Urothelium cell line (cell line): Measurements from ENCODE around the gene RTN4R.

Experiments used
- DNase-seq: peaks from one replicate; pipeline ENCODE4 v3.0.0; 2011; ENCODE audit warnings: low spot score, mixed read lengths
- FAIRE-seq: peaks from 2 replicates; lab custom pipeline; 2011; peaks lifted over from hg19 to GRCh38; lab: Jason Lieb, UNC

Gene RTN4R

GRCh38 chr22:20218987-20219386 is 49.1 kb downstream of the RTN4R start:
- FAIRE-seq (no peak), DNase-seq (no peak)

DNA sequence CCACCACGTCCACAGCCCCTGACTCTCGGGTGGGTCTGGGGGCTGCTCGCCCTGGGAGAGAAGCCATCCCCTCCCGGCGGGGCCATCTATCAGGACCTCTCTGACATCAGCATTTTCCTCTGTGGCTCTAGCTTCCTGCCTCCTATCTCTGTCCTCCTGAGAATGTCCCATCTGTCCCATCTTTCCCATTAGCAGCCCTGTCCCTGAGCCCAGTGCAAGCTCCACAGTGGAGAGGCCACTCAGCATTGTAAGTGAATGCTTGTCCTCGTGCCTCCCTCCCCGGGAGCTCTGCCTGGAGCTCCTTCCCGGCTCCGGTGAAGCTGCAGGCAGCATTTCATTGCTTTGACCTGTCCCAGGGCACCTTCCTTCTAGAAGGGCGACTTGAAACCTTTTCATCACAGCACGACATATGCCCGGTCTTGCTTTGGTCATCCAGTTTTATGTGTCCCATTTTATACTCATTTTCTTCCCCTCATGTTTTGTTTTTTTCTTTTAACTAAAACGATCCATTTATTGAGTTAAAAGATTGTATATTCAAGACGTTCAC is 49.7 kb downstream of the RTN4R start:
- FAIRE-seq (peak; percentile 65), DNase-seq (no peak)

GRCh38 chr22:20217563-20217962 is 50.6 kb downstream of the RTN4R start:
- FAIRE-seq (no peak), DNase-seq (no peak)

GRCh38 chr22:20216863-20217499 is 51.1 kb downstream of the RTN4R start:
- DNase-seq (no peak), FAIRE-seq (peak; percentile 90)

GRCh38 chr22:20215742-20216141 is 52.4 kb downstream of the RTN4R start:
- DNase-seq (no peak), FAIRE-seq (no peak)

- DNase-seq = no peak
Measured at GRCh38 chr22:20214853-20215252, 53.3 kb downstream of the RTN4R start.

DNA sequence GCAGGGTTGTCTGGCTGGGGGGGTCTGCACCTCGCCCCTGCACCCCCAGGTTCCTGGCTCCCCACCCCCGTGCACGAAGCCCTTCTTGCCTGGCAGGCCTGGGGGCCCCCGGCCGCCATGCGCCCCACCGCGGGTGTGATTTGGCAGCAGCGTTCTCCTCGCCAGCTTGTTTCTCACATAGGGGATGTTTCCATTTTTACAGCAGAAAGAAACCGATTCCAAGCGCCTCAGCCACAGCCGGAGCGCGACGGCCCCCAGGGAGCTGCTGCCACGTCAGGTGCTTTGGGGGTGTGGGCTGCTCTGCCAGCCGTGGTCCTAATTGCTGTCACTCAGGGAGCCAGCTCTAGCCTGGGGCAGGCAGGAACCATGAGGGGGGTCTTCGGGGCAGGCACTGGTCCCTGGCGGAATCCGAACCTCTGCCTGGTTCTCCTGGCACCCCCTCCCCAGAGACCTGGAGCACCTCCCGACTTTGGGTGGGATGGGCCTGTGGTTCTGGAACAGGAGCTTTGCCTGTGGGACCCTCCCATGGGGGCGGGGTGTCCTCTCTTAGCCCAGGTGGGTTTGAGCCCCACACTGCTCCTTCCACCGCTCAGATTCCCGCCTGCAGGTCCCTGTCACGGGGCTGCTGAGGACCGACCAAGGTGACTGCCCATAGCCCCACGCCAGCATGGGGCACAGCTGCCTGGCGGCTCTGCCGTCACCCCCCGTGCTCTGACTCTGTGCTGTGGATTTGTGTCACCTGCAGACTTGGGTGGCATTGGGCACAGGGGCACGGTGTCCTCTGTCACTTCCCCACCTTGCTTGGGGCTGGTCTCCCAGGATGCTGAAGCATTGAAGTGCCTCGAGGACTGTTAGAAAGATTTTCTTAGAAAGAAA is 54.0 kb downstream of the RTN4R start:
- DNase-seq (no peak), FAIRE-seq (peak; percentile 68)

More at GRCh38 chr22:20214853-20215252, 53.3 kb downstream of the RTN4R start:
- FAIRE-seq = peak; percentile 17

GRCh38 chr22:20212754-20213699 is 55.1 kb downstream of the RTN4R start:
- DNase-seq (no peak), FAIRE-seq (peak; percentile 56)

DNA sequence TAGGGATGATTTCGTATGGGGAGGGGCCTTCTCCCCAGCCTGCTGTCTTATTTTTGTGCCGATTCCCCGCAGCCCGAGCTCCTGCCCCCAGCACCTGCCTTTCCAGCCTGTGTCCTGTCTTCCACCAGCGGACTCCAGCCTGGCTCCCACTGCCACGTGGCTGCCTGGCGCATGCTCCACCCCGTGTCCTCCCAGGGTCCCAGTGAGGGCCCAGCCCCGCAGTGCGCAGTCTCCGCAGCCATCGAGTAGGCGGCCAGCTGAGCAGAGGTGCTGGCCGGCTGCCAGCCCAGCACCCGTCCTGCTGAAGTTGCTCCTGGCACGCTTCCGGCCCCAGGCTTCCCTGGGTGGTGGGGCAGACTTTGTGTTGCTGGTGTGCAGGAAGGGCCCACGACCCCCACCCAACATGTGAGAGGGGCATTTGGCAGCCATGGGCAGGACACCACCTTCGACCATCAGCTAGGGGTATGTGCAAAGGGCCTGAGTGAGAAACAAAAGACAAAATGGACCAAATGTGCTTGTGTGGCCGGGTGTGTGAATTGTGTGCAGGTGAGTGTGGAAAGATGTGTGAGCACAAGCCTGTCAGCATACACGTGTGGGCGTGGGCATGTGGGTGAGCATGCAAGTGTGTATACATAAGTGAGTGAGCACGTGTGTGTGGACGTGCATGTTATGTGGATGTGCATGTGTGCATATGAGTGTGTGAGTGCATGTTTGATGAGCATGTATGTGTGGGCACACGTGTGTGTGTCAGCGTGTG is 55.9 kb downstream of the RTN4R start:
- FAIRE-seq = peak; percentile 99
- peak; percentile 98 for DNase-seq

GRCh38 chr22:20211409-20211996 is 56.6 kb downstream of the RTN4R start:
- DNase-seq = no peak
- peak; percentile 63 for FAIRE-seq

DNA sequence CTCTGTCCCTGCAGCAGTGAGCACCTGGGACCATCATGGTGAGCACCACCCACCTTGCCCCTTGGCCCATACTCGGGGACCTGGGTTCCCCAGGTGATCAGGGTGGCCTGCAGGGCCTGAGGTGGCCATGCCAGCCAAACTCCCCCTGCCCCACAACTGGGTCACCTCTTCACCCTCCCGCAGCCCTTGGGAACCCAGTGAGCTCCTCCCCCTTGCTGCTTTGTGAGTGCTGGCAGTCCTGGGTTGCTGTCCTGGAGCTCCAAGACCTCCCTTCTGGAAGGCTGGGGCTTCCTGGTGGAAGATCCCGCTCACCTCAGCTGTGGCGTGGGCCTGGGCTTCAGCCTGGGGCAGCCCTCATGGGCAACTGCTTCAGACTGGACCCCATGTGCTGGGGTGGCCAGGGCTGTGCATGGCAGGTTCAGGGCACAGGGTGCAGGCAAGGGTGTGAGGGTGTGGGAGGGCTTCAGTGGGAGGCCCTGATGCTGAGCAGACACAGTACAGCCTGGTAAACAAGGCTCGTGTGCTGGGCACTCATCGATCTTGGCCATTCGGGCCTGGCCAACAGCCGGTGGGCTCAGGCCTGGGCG is 57.6 kb downstream of the RTN4R start:
- no peak for DNase-seq
- FAIRE-seq = no peak

- FAIRE-seq = peak; percentile 9
Measured at GRCh38 chr22:20209761-20210250, 58.3 kb downstream of the RTN4R start.

DNA sequence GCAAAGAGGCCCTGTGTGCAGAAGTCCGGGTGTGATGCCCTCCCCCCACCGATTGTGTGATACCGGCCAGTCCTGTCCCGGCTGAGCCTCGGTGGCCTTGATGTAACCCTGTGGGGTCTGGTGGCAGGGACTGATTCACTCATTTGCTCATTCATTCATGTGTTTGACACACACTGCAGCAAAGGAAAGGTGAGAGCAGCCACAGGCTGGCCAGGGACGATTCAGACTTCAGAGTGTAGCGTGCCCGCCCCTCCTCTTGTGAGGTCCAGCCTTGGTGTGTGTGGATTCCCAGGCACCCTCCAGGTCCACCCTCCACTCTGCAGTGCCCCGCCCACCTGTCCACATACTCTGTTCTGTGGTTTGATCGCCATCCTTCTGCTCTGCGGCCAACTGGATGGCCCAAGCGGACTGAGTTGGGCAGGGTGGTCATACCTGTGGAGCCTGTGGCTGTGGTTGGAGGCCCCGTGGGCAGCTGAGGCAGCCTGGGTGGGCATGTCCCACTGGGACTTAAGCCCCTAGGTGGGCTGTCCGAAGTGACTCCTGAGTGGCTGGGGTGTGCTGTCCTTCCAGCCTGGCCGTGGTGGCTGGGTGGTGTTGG is 59.3 kb downstream of the RTN4R start:
- FAIRE-seq = peak; percentile 86

More at GRCh38 chr22:20209761-20210250, 58.3 kb downstream of the RTN4R start:
- no peak for DNase-seq

GRCh38 chr22:20207277-20208025 is 60.7 kb downstream of the RTN4R start:
- FAIRE-seq (no peak), DNase-seq (no peak)

More for the DNA sequence above, 59.3 kb downstream of the RTN4R start:
- DNase-seq = no peak

GRCh38 chr22:20206709-20207215 is 61.4 kb downstream of the RTN4R start:
- DNase-seq (no peak), FAIRE-seq (no peak)

DNA sequence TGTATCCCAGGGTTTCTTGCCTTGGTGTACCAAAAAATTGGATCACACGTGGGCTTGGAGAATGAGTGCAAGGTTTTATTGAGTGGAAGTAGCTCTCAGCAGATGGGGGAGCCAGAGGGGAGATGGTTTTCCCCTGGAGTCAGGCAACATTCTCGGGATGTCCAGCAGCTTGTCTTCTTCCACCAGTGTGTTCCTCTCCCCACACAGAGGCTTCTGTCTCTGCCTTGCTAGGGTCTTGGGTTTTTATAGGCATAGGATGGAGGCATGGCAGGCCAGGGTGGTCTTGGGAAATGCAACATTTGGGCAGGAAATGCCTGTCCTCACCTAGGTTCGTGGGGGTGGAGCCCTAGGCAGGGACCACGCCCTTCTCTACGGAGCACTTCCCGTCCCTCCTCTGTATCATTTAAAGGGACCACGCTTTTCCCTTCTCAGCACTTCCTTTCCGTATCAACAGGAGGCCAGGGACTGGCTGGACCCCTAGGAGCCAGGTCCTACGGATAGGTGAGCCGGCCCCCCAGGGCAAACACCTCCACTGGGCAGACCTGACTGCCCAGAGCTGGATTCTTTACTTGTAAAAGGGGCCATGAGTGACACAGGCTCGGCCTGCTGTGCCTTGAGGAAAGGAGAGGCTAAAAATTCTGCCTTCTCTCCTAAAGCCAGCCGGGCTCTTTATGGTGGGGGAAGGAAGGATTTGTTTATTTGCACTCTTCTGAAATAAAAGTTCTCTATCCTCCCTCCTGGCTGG is 62.0 kb downstream of the RTN4R start:
- FAIRE-seq (peak; percentile 97), DNase-seq (peak; percentile 88)

DNA sequence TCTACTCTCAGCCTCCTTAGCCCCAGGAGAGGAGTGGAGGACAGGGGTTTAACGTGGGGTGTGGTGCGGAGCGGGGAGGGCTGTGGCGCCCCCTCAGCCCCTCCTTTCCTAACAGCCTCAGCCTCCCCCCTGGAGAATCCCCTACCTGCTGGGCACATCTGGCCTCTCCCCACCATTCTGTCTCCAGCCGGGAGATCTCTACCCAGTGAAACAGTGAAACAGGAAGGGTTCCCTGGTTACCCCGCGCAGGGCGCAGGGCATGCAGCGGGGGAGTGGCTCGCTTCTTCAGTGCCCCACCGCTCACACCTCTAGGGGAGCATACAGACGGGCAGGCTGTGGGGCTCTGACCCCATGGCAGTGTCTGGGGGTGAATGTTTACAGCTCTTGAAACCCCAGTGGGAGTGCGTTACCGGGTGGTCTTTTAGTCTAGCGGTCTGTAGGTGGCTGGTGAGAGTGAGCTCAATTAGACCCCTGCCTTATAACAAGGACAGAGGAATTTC is 62.6 kb downstream of the RTN4R start:
- FAIRE-seq (no peak), DNase-seq (no peak)
